Gastrocnemius medialis (tissue), 4 donors: ENCODE results near the gene VCL.

Experiments used
- POLR2A ChIP-seq, 2 donors: fragments of 450-650 bp; IDR thresholded peaks; one replicate each; pipeline ENCODE4 v1.6.1; 2017; ENCODE audit warnings: antibody characterized with exemption in 2 of 2, mild to moderate bottlenecking in 2 of 2, moderate library complexity in 2 of 2
- TF ChIP-seq, protein P1 (sequence below), 5 experiments: fragments of 450-650 bp in 3 of 5; fragments of 200-600 bp in 2 of 5; sonication (generic) in 2 of 5; IDR thresholded peaks in 4 of 5; conservative IDR thresholded peaks in 1 of 5; 1 replicate in 4 of 5; 2 replicates in 1 of 5; pipeline ENCODE4 v1.5.1; 2016 to 2019; ENCODE audit warnings: antibody characterized with exemption in 5 of 5, mild to moderate bottlenecking in 3 of 5, moderate library complexity in 3 of 5

DNA sequence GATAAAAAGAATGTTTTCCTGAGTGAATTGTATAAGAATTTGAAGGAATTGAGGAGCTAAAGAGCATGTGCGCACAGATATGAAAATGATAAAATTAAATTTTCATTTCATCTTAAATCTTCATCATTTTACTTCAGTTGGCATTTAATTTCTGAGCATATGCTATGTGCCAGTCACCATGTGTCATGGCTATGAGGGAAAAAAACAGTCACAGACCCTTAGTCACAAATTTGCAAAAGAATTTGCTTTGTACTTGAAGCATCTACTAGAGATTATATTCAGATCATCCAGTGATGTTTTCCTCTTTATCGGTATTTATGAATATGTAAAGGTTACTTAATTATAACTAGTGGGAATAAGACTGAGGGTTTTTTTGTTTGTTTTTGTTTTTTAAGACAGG lies 29.8 kb downstream of the VCL start:
- TF ChIP-seq POLR2A (IDR thresholded peaks at IDR 0.05): no peak
- TF ChIP-seq, protein P1, sequence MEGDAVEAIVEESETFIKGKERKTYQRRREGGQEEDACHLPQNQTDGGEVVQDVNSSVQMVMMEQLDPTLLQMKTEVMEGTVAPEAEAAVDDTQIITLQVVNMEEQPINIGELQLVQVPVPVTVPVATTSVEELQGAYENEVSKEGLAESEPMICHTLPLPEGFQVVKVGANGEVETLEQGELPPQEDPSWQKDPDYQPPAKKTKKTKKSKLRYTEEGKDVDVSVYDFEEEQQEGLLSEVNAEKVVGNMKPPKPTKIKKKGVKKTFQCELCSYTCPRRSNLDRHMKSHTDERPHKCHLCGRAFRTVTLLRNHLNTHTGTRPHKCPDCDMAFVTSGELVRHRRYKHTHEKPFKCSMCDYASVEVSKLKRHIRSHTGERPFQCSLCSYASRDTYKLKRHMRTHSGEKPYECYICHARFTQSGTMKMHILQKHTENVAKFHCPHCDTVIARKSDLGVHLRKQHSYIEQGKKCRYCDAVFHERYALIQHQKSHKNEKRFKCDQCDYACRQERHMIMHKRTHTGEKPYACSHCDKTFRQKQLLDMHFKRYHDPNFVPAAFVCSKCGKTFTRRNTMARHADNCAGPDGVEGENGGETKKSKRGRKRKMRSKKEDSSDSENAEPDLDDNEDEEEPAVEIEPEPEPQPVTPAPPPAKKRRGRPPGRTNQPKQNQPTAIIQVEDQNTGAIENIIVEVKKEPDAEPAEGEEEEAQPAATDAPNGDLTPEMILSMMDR (IDR thresholded peaks at IDR 0.05 in 4 of 5, conservative IDR thresholded peaks at IDR 0.05 in 1 of 5): no peak
